Ovary (tissue), 9 donors: Measurements from ENCODE around the gene BEST2. TPM values are rescaled to one million over a fixed set of nuclear protein-coding genes. Genes with fewer than 3 reads are reported as not detected.

Experiments used
- DNase-seq, 5 donors: peaks; one replicate each; pipeline ENCODE4 v3.0.0-alpha.2; 2019 to 2020
- H3K27ac ChIP-seq, 2 donors: fragments of 200-600 bp; one replicate each; pipeline versions ENCODE4 v1.5.1 to v1.8.0; 2019 to 2022
- H3K27me3 ChIP-seq: fragments of 200-600 bp; one replicate; pipeline ENCODE4 v1.8.0; 2022
- H3K36me3 ChIP-seq: fragments of 200-600 bp; sonication (generic); one replicate; pipeline ENCODE4 v1.5.1; 2019
- H3K4me1 ChIP-seq: one replicate; pipeline ENCODE4 v1.8.1; 2013; ENCODE audit warnings: mild to moderate bottlenecking, moderate library complexity; ENCODE audit not compliant: insufficient read depth
- H3K4me3 ChIP-seq: fragments of 200-600 bp; sonication (generic); one replicate; pipeline ENCODE4 v1.5.1; 2017
- H3K9me3 ChIP-seq, 2 donors: fragments of 200-600 bp in 1 of 2; sonication (generic) in 1 of 2; one replicate each; pipeline versions ENCODE4 v1.5.1 to v1.8.1; 2013 to 2019; ENCODE audit warnings: mild to moderate bottlenecking in 1 of 2, moderate library complexity in 1 of 2
- CTCF ChIP-seq, 3 donors: fragments of 450-650 bp in 2 of 3; fragments of 200-600 bp in 1 of 3; IDR thresholded peaks; one replicate each; pipeline versions ENCODE4 v1.5.1 to v1.8.0; 2016 to 2022; ENCODE audit warnings: antibody characterized with exemption in 3 of 3, mild to moderate bottlenecking in 1 of 3
- EP300 ChIP-seq: sonication (generic); formaldehyde crosslinking; IDR thresholded peaks from one replicate; pipeline ENCODE4 v1.6.1; 2017; ENCODE audit warnings: antibody characterized with exemption
- POLR2A ChIP-seq: fragments of 450-650 bp; IDR thresholded peaks from one replicate; pipeline ENCODE4 v1.6.1; 2017; ENCODE audit warnings: antibody characterized with exemption, mild to moderate bottlenecking, moderate library complexity
- WGBS, 3 donors: extraction: QIAGEN DNeasy Blood & Tissue Kit in 1 of 3; methylation state at CpG; one replicate each; pipeline versions ENCODE4 v1.1.5 to v1.1.7; 2013 to 2017; 5-methylcytosine and 5-hydroxymethylcytosine counted together
- intact Hi-C, 4 donors: fragments of 100-400 bp; cut with DNase I; formaldehyde crosslinking; loops; one replicate each; pipeline versions ENCODE4 v1.11.0 to v1.15.1; 2022 to 2023
- polyA plus RNA-seq, 2 donors: library from polyadenylated mRNA; stranded (reverse); fragments of 200-250 nt in 1 of 2; fragments of 350-450 nt in 1 of 2; fragmentation: Illumina TruSeq in 1 of 2; extraction: RNeasy Lipid Tissue Mini Kit (QIAGEN cat#74804) in 1 of 2; gene quantifications; one replicate each; pipeline ENCODE4 v1.2.3, GENCODE V29; 2013 to 2014
- total RNA-seq, 7 donors: library from RNA; depleted of rRNA in 2 of 7; stranded (reverse); fragments of >200 nt in 2 of 7; fragmentation: NEBNext Ultra II Directional in 3 of 7; extraction: Animal tissue kit (Norgen Biotek cat#: 25700) in 3 of 7; gene quantifications; one replicate each; pipeline versions ENCODE4 v1.1.0 to v1.2.4, GENCODE V29; 2016 to 2023
- donor health status: DM: no; HTN: no; CAD: no; lungs with moderate emphysema.
- donor health status: DM: no; HTN: no; CAD: no.
- donor health status: Bipolar disorder and iron deficiency.
- donor health status: DM: yes; HTN: yes; CAD: no.
- donor health status: DM: no; HTN: no; CAD: no.
- donor health status: DM: yes; HTN: yes; CAD: no.

Gene BEST2
- total and polyA plus RNA-seq, 9 donors: not detected

DNA sequence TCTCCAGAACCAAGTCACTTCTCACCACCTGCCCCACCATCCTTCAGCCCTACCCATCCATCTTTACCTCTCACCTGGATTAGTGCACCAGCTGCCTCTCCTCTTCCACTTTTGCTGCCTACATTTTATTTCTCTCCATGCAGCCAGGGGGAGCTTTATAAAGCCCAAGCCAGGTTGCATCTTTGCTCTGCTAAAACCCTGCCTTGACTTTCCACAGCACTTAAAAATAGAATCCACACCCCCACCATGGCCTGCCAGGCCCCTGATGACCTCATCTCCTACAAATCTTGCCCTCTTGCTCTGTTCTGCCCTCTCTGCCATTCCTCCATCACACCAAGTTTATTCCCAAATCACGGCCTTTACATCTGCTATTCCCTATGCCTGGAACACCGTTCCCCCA lies 22.0 kb downstream of the BEST2 start:
- H3K4me1 ChIP-seq: peaks cover 4% of the 10 kb centered on the region
- intact Hi-C loops: loop anchor here in 1 of 4 donors (5.0 kb wide), 1 partner anchor 34 kb away; the partner anchor contains the start of gene RNASEH2A
- no peak overlapping the region for H3K4me3 ChIP-seq
- H3K36me3 ChIP-seq: no peaks in the 10 kb centered on the region
- no peak overlapping the region for H3K27ac ChIP-seq
- no peak for TF ChIP-seq EP300
- no peak for TF ChIP-seq CTCF (IDR thresholded peaks at IDR 0.05)
- TF ChIP-seq POLR2A: no peak
- DNase-seq: no peak
- no peaks in the 10 kb centered on the region for H3K27me3 ChIP-seq
- no peaks in the 10 kb centered on the region for H3K9me3 ChIP-seq
- 92 to 96% (median 92%) methylated on average over 2 of the region's 2 CpGs for WGBS, 3 donors

- DNase-seq: peak in 4 of 5 donors; percentile 38 to 81 (median 72)
- Histone ChIP-seq H3K27me3 (no peaks in the 10 kb centered on the region), H3K36me3 (no peaks in the 10 kb centered on the region), H3K9me3 (no peaks in the 10 kb centered on the region), H3K4me3 (peak within 1 kb of the TSS; percentile 67), H3K4me1 (peaks cover 10% of the 10 kb centered on the region), H3K27ac (peak within 1 kb of the TSS; percentile 47 to 57)
- WGBS, 3 donors: 13 to 21% (median 20%) methylated on average over 36 to 58 of the region's 58 CpGs
- intact Hi-C loops: loop anchor here in 1 of 4 donors (5.0 kb wide), 1 partner anchor 32 kb away; the partner anchor contains the start of gene RNASEH2A
- TF ChIP-seq CTCF (IDR thresholded peaks at IDR 0.05): no peak
- TF ChIP-seq POLR2A: peak; percentile 27
These were observed 23.3 kb downstream of the BEST2 start, which contains the start of gene HOOK2 for GRCh38 chr19:12774588-12775555. TSS of gene HOOK2 (minus strand) at chr19:12775552. CDS start at chr19:12775449, 103 bp downstream.

DNA sequence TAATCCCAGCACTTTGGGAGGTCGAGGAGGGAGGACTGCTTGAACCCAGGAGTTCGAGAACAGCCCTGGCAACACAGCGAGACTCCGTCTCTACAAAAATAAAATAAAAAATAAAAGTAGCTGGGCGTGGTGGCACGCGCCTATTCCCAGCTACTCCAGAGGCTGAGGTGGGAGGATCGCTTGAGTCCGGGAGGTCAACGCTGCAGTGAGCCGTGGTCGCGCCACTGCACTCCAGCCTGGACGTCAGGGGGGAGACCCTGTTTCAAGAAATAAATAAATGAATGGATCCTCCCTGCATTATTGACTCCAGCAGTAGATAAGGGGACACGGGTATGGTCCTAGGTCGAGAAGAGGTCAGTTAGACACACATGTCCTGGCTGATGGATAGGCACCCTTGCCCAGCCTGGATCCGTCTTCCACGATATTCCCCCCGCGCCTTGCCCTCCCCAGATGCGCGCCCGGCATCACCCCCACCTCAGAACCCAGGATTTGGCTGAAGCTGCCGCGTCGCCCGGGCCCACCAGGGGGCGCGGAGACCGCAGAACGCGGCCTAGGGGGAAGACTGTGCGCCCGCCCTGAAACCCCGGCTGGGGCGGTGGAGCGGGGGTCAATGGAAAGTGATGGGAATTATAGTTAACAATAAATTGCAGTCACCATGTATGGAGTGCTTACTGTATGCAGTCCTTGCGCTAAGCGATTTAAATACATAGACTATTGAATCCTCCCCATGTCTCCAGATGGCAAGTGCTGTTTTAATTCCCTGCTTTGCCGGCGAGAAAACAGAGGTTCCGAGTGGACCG lies 25.8 kb downstream of the BEST2 start:
- Histone ChIP-seq H3K9me3 (no peaks in the 10 kb centered on the region), H3K4me3 (peak overlapping the region; percentile 49), H3K4me1 (peaks cover 11% of the 10 kb centered on the region), H3K27ac (peak overlapping the region; percentile 84 to 94), H3K36me3 (no peaks in the 10 kb centered on the region), H3K27me3 (no peaks in the 10 kb centered on the region)
- TF ChIP-seq CTCF (IDR thresholded peaks at IDR 0.05) (peak; percentile 92 to 97 (median 96)), EP300 (no peak)
- 3 to 7% (median 5%) methylated on average over 43 of the region's 43 CpGs for WGBS, 3 donors
- DNase-seq: peak; percentile 76 to 89 (median 86)
- intact Hi-C loops: loop anchor here (1.0 to 2.0 kb wide), 3 partner anchors 19 to 41 kb away; partner anchors contain the start of gene GET3 (in 1 of the 4)
